OCI-M2 (cell line): ENCODE data around the gene RHEB.

ENCODE experiments used
- DNase-seq: peaks from one replicate; lab custom pipeline; 2025; ENCODE audit not compliant: unreplicated experiment; lab: John Stamatoyannopoulos, UW

Gene RHEB

GRCh38 chr7:151477867-151478266 is 41.8 kb downstream of the RHEB start:
- DNase-seq = no peak

GRCh38 chr7:151472644-151473380 is 46.9 kb downstream of the RHEB start:
- no peak for DNase-seq

GRCh38 chr7:151470711-151471110 is 49.0 kb downstream of the RHEB start:
- no peak for DNase-seq

- no peak for DNase-seq
Observed at GRCh38 chr7:151469281-151469680, 50.4 kb downstream of the RHEB start.

GRCh38 chr7:151468217-151469018 is 51.3 kb downstream of the RHEB start:
- no peak for DNase-seq

GRCh38 chr7:151465169-151465568 is 54.5 kb downstream of the RHEB start:
- no peak for DNase-seq

GRCh38 chr7:151462306-151462779 is 57.4 kb downstream of the RHEB start:
- no peak for DNase-seq

- DNase-seq = no peak
Observed at GRCh38 chr7:151461942-151462230, 57.8 kb downstream of the RHEB start.

GRCh38 chr7:151461096-151461941 is 58.4 kb downstream of the RHEB start:
- no peak for DNase-seq

GRCh38 chr7:151460474-151460855 is 59.2 kb downstream of the RHEB start:
- no peak for DNase-seq

GRCh38 chr7:151459726-151460473 is 59.8 kb downstream of the RHEB start:
- DNase-seq = no peak

- no peak for DNase-seq
Observed at GRCh38 chr7:151457534-151457933, 62.2 kb downstream of the RHEB start.

- no peak for DNase-seq
Observed at GRCh38 chr7:151456782-151457181, 62.9 kb downstream of the RHEB start.

GRCh38 chr7:151456276-151456675 is 63.4 kb downstream of the RHEB start:
- no peak for DNase-seq

- DNase-seq = no peak
Observed at GRCh38 chr7:151455690-151456089, 64.0 kb downstream of the RHEB start.

- no peak for DNase-seq
Observed at GRCh38 chr7:151454932-151455530, 64.7 kb downstream of the RHEB start.

GRCh38 chr7:151454305-151454704 is 65.4 kb downstream of the RHEB start:
- no peak for DNase-seq

GRCh38 chr7:151453326-151453791 is 66.3 kb downstream of the RHEB start:
- no peak for DNase-seq

- no peak for DNase-seq
Observed at GRCh38 chr7:151452680-151453325, 66.9 kb downstream of the RHEB start.
